Neural progenitor cell (in vitro differentiated cells): Measurements from ENCODE around the gene KRT33B.

Experiments
- CTCF ChIP-seq: fragments of 200-600 bp; sonication (generic); IDR thresholded peaks from 2 replicates; pipeline ENCODE4 v1.5.1; 2017; ENCODE audit warnings: antibody characterized with exemption, mild to moderate bottlenecking
- EZH2 ChIP-seq: fragments of 200-600 bp; sonication (generic); IDR thresholded peaks from 2 replicates; pipeline ENCODE4 v1.6.1; 2017; ENCODE audit warnings: antibody characterized with exemption, mild to moderate bottlenecking, moderate library complexity
- EZH2phosphoT487 ChIP-seq: fragments of 200-600 bp; sonication (generic); IDR thresholded peaks from 2 replicates; pipeline ENCODE4 v1.6.1; 2017; ENCODE audit warnings: antibody characterized with exemption

- TF ChIP-seq CTCF (no peak), EZH2phosphoT487 (no peak), EZH2 (no peak)
Measured at GRCh38 chr17:41328207-41328606, 41.4 kb downstream of the KRT33B start.
